CD4-positive, alpha-beta memory T cell (primary cell): ENCODE results near the gene ADCK2. TPM values are rescaled to one million over a fixed set of nuclear protein-coding genes. Genes with fewer than 3 reads are reported as not detected.
A peak's percentile ranks its signal among the peaks of the same experiment; 100 is the strongest.
"Not testable (repeated sequence)": the region's sequence is repeated elsewhere in the genome, so short reads cannot be mapped to it uniquely, and the experiment has no call there.

Experiments used
- CTCF ChIA-PET: fragments of 350-600 bp; sonication (Branson Sonifier 250); formaldehyde crosslinking; loops from one replicate; lab custom pipeline; 2021; ENCODE audit warnings: inconsistent platforms; ENCODE audit not compliant: partially characterized antibody; lab: Charles Lee
- POLR2A ChIA-PET: fragments of 350-600 bp; sonication (Branson Sonifier 250); formaldehyde crosslinking; loops from one replicate; lab custom pipeline; 2021; ENCODE audit not compliant: partially characterized antibody; lab: Charles Lee
- DNase-seq, 5 donors: peaks; one replicate each; pipeline versions ENCODE4 v3.0.0 to v3.0.0-alpha.2; 2020 to 2022; ENCODE audit warnings: mixed read lengths in 1 of 5
- H3K27ac ChIP-seq: one replicate; pipeline ENCODE4 v1.7.0; 2013; ENCODE audit warnings: low read depth, low read length
- H3K27me3 ChIP-seq: 2 replicates; pipeline ENCODE4 v1.7.0; 2013; ENCODE audit warnings: mild to moderate bottlenecking, low read length, moderate library complexity; ENCODE audit not compliant: insufficient read depth
- H3K36me3 ChIP-seq: 2 replicates; pipeline ENCODE4 v1.7.0; 2013; ENCODE audit warnings: mild to moderate bottlenecking, low read length, moderate library complexity; ENCODE audit not compliant: insufficient read depth
- H3K4me1 ChIP-seq: 2 replicates; pipeline ENCODE4 v1.7.0; 2013; ENCODE audit warnings: mild to moderate bottlenecking, low read length, moderate library complexity; ENCODE audit not compliant: insufficient read depth
- H3K4me3 ChIP-seq, 2 donors: one replicate each; pipeline ENCODE4 v1.7.0; 2013; ENCODE audit warnings: low read length in 2 of 2, mild to moderate bottlenecking in 1 of 2
- H3K9me3 ChIP-seq, 2 donors: one replicate each; pipeline ENCODE4 v1.7.0; 2013; ENCODE audit warnings: low read length in 2 of 2, control low read depth in 1 of 2; ENCODE audit not compliant: control insufficient read depth in 1 of 2
- H3K27ac Mint-ChIP-seq, 7 donors: one replicate each; pipeline ENCODE4 v1.8.0; 2020 to 2021; ENCODE audit warnings: mixed read lengths in 7 of 7, mild to moderate bottlenecking in 6 of 7, inconsistent platforms in 3 of 7, moderate library complexity in 3 of 7
- H3K27me3 Mint-ChIP-seq, 2 donors: one replicate each; pipeline ENCODE4 v1.8.0; 2020 to 2021; ENCODE audit warnings: mixed read lengths in 2 of 2
- H3K36me3 Mint-ChIP-seq, 2 donors: one replicate each; pipeline ENCODE4 v1.8.0; 2020 to 2021; ENCODE audit warnings: mixed read lengths in 2 of 2, inconsistent platforms in 1 of 2, mild to moderate bottlenecking in 1 of 2
- H3K4me1 Mint-ChIP-seq, 4 donors: one replicate each; pipeline ENCODE4 v1.8.0; 2020 to 2021; ENCODE audit warnings: mixed read lengths in 4 of 4, mild to moderate bottlenecking in 1 of 4
- H3K4me3 Mint-ChIP-seq, 8 donors: one replicate each; pipeline ENCODE4 v1.8.0; 2020 to 2021; ENCODE audit warnings: mixed read lengths in 8 of 8, mild to moderate bottlenecking in 7 of 8, moderate library complexity in 6 of 8, inconsistent platforms in 3 of 8
- H3K9me3 Mint-ChIP-seq, 8 donors: one replicate each; pipeline ENCODE4 v1.8.0; 2020 to 2021; ENCODE audit warnings: mixed read lengths in 8 of 8, mild to moderate bottlenecking in 5 of 8, inconsistent platforms in 3 of 8, moderate library complexity in 1 of 8
- intact Hi-C: fragments of 100-400 bp; cut with micrococcal nuclease; formaldehyde crosslinking; loops from one replicate; pipeline ENCODE4 v1.15.1; 2023
- polyA plus RNA-seq, 2 donors: library from polyadenylated mRNA; unstranded; fragments of 300-500 nt; fragmentation: Illumina TruSeq; gene quantifications; one replicate each; pipeline ENCODE4 v1.2.3, GENCODE V29; 2021
- total RNA-seq, 2 experiments: library from RNA; stranded (reverse); gene quantifications; one replicate each; pipeline ENCODE4 v1.2.3, GENCODE V29; 2021

ADCK2 gene
- total and polyA plus RNA-seq, 4 experiments from 2014 or later: 18.6 to 36.0 (median 22.1) TPM

DNA sequence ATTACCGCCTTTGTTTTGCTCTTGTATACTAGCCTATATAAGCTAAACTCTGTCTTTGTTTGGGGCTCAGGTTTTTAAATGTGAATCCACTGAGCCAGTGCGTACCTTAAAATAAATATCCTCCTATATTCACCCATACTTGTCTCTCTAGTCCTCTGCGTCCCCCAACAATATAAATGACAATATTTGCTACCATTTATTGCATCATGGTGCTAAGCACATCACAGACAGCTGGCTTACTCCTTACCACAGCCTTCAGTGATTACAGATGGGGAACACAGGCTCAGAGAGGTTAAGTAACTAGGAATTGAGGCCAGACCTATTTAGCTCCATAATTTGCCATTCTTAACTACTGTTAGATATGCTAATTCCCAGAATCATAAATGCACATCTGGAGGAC, 3.4 kb upstream of the ADCK2 start:
- H3K27me3 Mint-ChIP-seq: no peaks in the 10 kb centered on the region
- Histone ChIP-seq H3K27ac (no peak overlapping the region), H3K4me1 (peaks cover 15% of the 10 kb centered on the region), H3K36me3 (no peaks in the 10 kb centered on the region), H3K9me3 (no peaks in the 10 kb centered on the region), H3K4me3 (no peak overlapping the region), H3K27me3 (no peaks in the 10 kb centered on the region)
- DNase-seq: no peak
- intact Hi-C loops: no loop called here
- no peaks in the 10 kb centered on the region for H3K9me3 Mint-ChIP-seq
- peaks cover 3 to 15% (median 6%) of the 10 kb centered on the region in 4 donors for H3K4me1 Mint-ChIP-seq
- H3K36me3 Mint-ChIP-seq: no peaks in the 10 kb centered on the region
- ChIA-PET POLR2A (interaction anchor here (0.7 kb wide), 2 partner anchors 13 to 192 kb away, joined by 3 to 4 read pairs; no protein-coding TSS in a partner anchor), CTCF (interaction anchor here (0.7 to 2.9 kb wide), 2 partner anchors 13 to 17 kb away, joined by 3 to 12 read pairs; no protein-coding TSS in a partner anchor)
- H3K4me3 Mint-ChIP-seq: no peak overlapping the region
- no peak overlapping the region for H3K27ac Mint-ChIP-seq

DNA sequence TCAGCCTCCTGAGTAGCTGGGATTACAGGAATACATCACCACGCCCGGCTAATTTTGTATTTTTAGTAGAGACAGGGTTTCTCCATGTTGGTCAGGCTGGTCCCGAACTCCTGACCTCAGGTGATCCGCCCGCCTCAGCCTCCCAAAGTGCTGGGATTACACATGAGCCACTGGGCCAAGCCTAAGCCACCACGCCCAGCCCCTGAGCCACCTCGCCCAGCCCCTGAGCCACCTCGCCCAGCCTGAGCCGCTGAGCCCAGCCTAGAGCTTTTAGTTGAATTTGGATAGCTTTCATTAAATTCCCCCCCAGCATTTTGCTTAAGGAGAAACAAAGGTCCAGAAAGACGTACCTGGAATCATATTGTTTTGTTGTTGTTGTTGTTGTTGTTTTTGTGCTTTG, 2.9 kb upstream of the ADCK2 start:
- H3K36me3 ChIP-seq, DNase-seq, H3K4me3 ChIP-seq, H3K9me3 ChIP-seq, H3K9me3 Mint-ChIP-seq, H3K27ac ChIP-seq, H3K27me3 Mint-ChIP-seq, H3K36me3 Mint-ChIP-seq, H3K27me3 ChIP-seq: not testable (repeated sequence)
- ChIA-PET POLR2A (interaction anchor here (0.7 kb wide), 1 partner anchor 192 kb away, joined by 3 read pairs; no protein-coding TSS in a partner anchor), CTCF (interaction anchor here (2.9 kb wide), 1 partner anchor 17 kb away, joined by 12 read pairs; no protein-coding TSS in a partner anchor)
- peaks cover 6 to 20% (median 11%) of the 10 kb centered on the region in 4 donors for H3K4me1 Mint-ChIP-seq
- H3K4me1 ChIP-seq: peaks cover 20% of the 10 kb centered on the region
- H3K4me3 Mint-ChIP-seq: peak overlapping the region in 2 of 8 donors; percentile 17 to 47
- intact Hi-C loops: loop anchor here (10.0 kb wide), 1 partner anchor 1325 kb away; the partner anchor contains the start of gene FMC1
- H3K27ac Mint-ChIP-seq: peak overlapping the region in 1 of 7 donors; percentile 18

DNA sequence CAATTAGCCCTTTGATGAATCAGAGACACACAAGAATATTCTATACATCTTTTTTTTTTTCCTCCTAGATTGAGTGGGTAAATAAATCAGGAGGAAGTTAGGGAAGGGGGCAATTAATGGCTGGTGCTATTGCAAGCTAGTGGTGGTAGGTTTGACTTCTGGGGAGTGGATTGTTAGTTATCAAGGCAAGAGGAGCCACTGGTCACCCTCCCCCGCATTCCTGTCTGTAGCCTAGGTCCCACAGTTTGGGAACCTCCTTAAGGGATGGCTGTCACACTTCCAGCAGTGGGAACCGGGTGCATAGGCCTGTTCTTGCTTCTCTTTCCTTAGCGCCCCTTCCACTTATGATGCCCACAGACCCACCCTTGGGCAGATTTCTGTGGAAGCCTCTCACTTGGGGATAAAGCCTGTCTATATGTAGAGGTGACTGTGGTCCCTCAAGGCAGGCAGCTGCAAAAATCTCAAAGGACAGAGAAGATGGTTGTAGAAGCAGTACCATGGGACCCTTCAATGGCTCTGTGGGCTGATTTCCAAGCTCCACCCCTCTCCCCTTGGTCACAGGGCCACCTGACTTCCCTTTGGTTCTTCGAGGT, 2.3 kb upstream of the ADCK2 start:
- peak overlapping the region in 2 of 8 donors; percentile 17 to 54 for H3K4me3 Mint-ChIP-seq
- H3K36me3 ChIP-seq: no peaks in the 10 kb centered on the region
- ChIA-PET POLR2A (no interaction called here), CTCF (interaction anchor here (2.9 kb wide), 1 partner anchor 18 kb away, joined by 12 read pairs; no protein-coding TSS in a partner anchor)
- H3K4me3 ChIP-seq: no peak overlapping the region
- H3K36me3 Mint-ChIP-seq: peaks cover 0 to 3% of the 10 kb centered on the region in 2 donors
- intact Hi-C loops: loop anchor here (10.0 kb wide), 1 partner anchor 1326 kb away; the partner anchor contains the start of gene FMC1
- H3K27me3 Mint-ChIP-seq: no peaks in the 10 kb centered on the region
- no peaks in the 10 kb centered on the region for H3K9me3 ChIP-seq
- no peaks in the 10 kb centered on the region for H3K9me3 Mint-ChIP-seq
- no peaks in the 10 kb centered on the region for H3K27me3 ChIP-seq
- H3K4me1 ChIP-seq: peaks cover 25% of the 10 kb centered on the region
- DNase-seq: no peak
- no peak overlapping the region for H3K27ac Mint-ChIP-seq
- H3K27ac ChIP-seq: no peak overlapping the region
- peaks cover 10 to 26% (median 15%) of the 10 kb centered on the region in 4 donors for H3K4me1 Mint-ChIP-seq

- intact Hi-C loops: loop anchor here (2.0 to 10.0 kb wide), 2 partner anchors 343 to 1327 kb away; partner anchors contain the start of genes FMC1 and MRPS33
- Histone ChIP-seq H3K27me3 (no peaks in the 10 kb centered on the region), H3K4me1 (peaks cover 28% of the 10 kb centered on the region), H3K36me3 (no peaks in the 10 kb centered on the region), H3K9me3 (no peaks in the 10 kb centered on the region), H3K4me3 (no peak overlapping the region), H3K27ac (no peak overlapping the region)
- Mint-ChIP-seq H3K27ac (peak overlapping the region in 6 of 7 donors; percentile 71 to 90 (median 82)), H3K4me1 (peaks cover 16 to 36% (median 18%) of the 10 kb centered on the region in 4 donors), H3K4me3 (peak overlapping the region; percentile 73 to 84 (median 78)), H3K9me3 (no peaks in the 10 kb centered on the region), H3K36me3 (peaks cover 6 to 11% of the 10 kb centered on the region in 2 donors), H3K27me3 (no peaks in the 10 kb centered on the region)
- ChIA-PET CTCF (no interaction called here), POLR2A (interaction anchor here (1.6 to 3.6 kb wide), 5 partner anchors 11 to 195 kb away, joined by 4 to 57 read pairs (median 11); partner anchors contain the start of gene NDUFB2)
- DNase-seq: no peak
Observed at GRCh38 chr7:140671966-140672365, 779 bp upstream of the ADCK2 start.

DNA sequence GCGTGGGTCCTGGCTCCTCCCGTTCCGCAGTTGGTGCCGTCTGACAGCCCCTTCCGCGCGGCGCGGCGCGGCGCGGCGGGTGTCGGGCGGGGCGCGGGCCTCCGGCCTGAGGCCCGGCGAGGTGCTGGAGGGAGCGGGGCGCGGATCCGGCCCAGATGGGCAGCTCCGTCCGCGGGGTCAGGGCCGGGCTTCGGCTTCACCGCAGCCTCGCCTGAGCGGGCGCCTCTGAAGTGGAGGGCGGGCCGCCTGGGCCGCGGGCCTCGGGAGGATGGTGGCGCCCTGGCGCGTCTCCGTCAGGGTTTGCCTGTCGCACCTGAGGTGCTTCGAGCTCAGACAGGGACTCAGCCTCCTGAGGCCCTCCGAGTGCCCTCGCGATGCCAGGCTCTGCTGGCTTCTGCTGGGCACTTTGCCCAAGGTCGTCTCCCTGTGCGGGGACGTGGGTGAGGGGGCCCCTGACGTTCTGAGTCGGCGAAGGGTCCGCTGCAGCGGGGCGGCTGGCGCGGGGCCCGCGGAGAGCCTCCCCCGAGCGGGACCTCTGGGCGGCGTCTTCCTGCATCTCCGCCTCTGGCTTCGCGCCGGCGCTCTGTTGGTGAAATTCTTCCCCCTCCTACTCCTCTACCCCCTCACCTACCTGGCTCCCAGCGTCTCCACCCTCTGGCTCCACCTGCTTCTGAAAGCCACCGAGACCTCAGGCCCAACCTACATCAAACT, 473 bp downstream of the ADCK2 start:
- Histone ChIP-seq H3K27me3 (no peaks in the 10 kb centered on the region), H3K4me1 (peaks cover 28% of the 10 kb centered on the region), H3K36me3 (peaks cover 4% of the 10 kb centered on the region), H3K9me3 (no peaks in the 10 kb centered on the region), H3K4me3 (peak overlapping the region; percentile 61 to 65), H3K27ac (peak overlapping the region; percentile 74)
- no peaks in the 10 kb centered on the region for H3K27me3 Mint-ChIP-seq
- ChIA-PET POLR2A (interaction anchor here (0.7 to 3.6 kb wide), 15 partner anchors 9 to 498 kb away, joined by 3 to 57 read pairs (median 4); partner anchors contain the start of gene NDUFB2), CTCF (interaction anchor here (0.8 to 1.8 kb wide), 8 partner anchors 9 to 342 kb away, joined by 3 to 4 read pairs (median 3); partner anchors contain the start of genes MRPS33 and NDUFB2)
- H3K27ac Mint-ChIP-seq: peak overlapping the region; percentile 82 to 94 (median 92)
- H3K9me3 Mint-ChIP-seq: no peaks in the 10 kb centered on the region
- H3K4me1 Mint-ChIP-seq: peaks cover 17 to 42% (median 22%) of the 10 kb centered on the region in 4 donors
- peaks cover 15 to 20% of the 10 kb centered on the region in 2 donors for H3K36me3 Mint-ChIP-seq
- H3K4me3 Mint-ChIP-seq: peak overlapping the region; percentile 81 to 95 (median 88)
- intact Hi-C loops: loop anchor here (1.0 to 10.0 kb wide), 4 partner anchors 23 to 1328 kb away; partner anchors contain the start of genes FMC1, MKRN1, MRPS33 and NDUFB2
- DNase-seq: peak; percentile 68 to 78 (median 74)

GRCh38 chr7:140673774-140674155, 1.0 kb downstream of the ADCK2 start:
- Histone ChIP-seq H3K9me3 (no peaks in the 10 kb centered on the region), H3K4me3 (peak overlapping the region; percentile 61 to 65), H3K36me3 (peaks cover 4% of the 10 kb centered on the region), H3K27ac (peak overlapping the region; percentile 74), H3K4me1 (peaks cover 28% of the 10 kb centered on the region), H3K27me3 (no peaks in the 10 kb centered on the region)
- peaks cover 17 to 42% (median 22%) of the 10 kb centered on the region in 4 donors for H3K4me1 Mint-ChIP-seq
- peak overlapping the region; percentile 82 to 94 (median 92) for H3K27ac Mint-ChIP-seq
- H3K4me3 Mint-ChIP-seq: peak overlapping the region; percentile 81 to 95 (median 88)
- no peaks in the 10 kb centered on the region for H3K27me3 Mint-ChIP-seq
- ChIA-PET POLR2A (interaction anchor here (0.6 to 3.6 kb wide), 12 partner anchors 8 to 876 kb away, joined by 3 to 57 read pairs (median 4); partner anchors contain the start of gene NDUFB2), CTCF (interaction anchor here (0.9 to 1.8 kb wide), 9 partner anchors 9 to 342 kb away, joined by 3 to 6 read pairs (median 3); partner anchors contain the start of genes MRPS33 and NDUFB2)
- intact Hi-C loops: loop anchor here (1.0 to 10.0 kb wide), 4 partner anchors 23 to 1329 kb away; partner anchors contain the start of genes FMC1, MKRN1, MRPS33 and NDUFB2
- H3K9me3 Mint-ChIP-seq: no peaks in the 10 kb centered on the region
- no peak for DNase-seq
- peaks cover 20 to 24% of the 10 kb centered on the region in 2 donors for H3K36me3 Mint-ChIP-seq
